ENCODE data around the gene RAVER2.

Gene RAVER2

GRCh38 chr1:64841330-64842065 is 96.6 kb downstream of the RAVER2 start:
- no peak for DNase-seq (ENCODE audit: extremely low read depth, low read depth)
- TF ChIP-seq CTCF (IDR thresholded peaks at IDR 0.05; ENCODE audit: low read depth, low read length), result no peak

- DNase-seq (ENCODE audit: extremely low read depth, low read depth), result no peak
- TF ChIP-seq CTCF (IDR thresholded peaks at IDR 0.05; ENCODE audit: low read depth, low read length), result no peak
Observed at GRCh38 chr1:64842224-64842623, 97.3 kb downstream of the RAVER2 start.

GRCh38 chr1:64843675-64844074 is 98.8 kb downstream of the RAVER2 start:
- no peak for TF ChIP-seq CTCF (IDR thresholded peaks at IDR 0.05; ENCODE audit: low read depth, low read length)

GRCh38 chr1:64844175-64844574 is 99.3 kb downstream of the RAVER2 start:
- TF ChIP-seq CTCF (IDR thresholded peaks at IDR 0.05; ENCODE audit: low read depth, low read length), result no peak
- DNase-seq (ENCODE audit: extremely low read depth, low read depth), result no peak

More at GRCh38 chr1:64843675-64844074, 98.8 kb downstream of the RAVER2 start:
- DNase-seq (ENCODE audit: extremely low read depth, low read depth), result no peak

GRCh38 chr1:64844609-64845008 is 99.7 kb downstream of the RAVER2 start:
- DNase-seq (ENCODE audit: extremely low read depth, low read depth), result no peak
- TF ChIP-seq CTCF (IDR thresholded peaks at IDR 0.05; ENCODE audit: low read depth, low read length), result no peak

- no peak for DNase-seq (ENCODE audit: extremely low read depth, low read depth)
- TF ChIP-seq CTCF (IDR thresholded peaks at IDR 0.05; ENCODE audit: low read depth, low read length), result no peak
Observed at GRCh38 chr1:64845831-64846425, 101.1 kb downstream of the RAVER2 start.

- no peak for DNase-seq (ENCODE audit: extremely low read depth, low read depth)
- TF ChIP-seq CTCF (IDR thresholded peaks at IDR 0.05; ENCODE audit: low read depth, low read length), result no peak
Observed at GRCh38 chr1:64846573-64847430, 101.9 kb downstream of the RAVER2 start.

All from AG09319 (cell line).